ENCODE data around the gene ABCC6. TPM values are rescaled to one million over a fixed set of nuclear protein-coding genes. Genes with fewer than 3 reads are reported as not detected.

The ABCC6 gene
- total and polyA plus RNA-seq, 8 donors = 4.1 to 95.6 (median 11.5) TPM

GRCh38 chr16:16131204-16131603 is 92.1 kb downstream of the ABCC6 start:
- H3K36me3 ChIP-seq = peaks cover 55 to 99% (median 94%) of the 10 kb centered on the region in 4 donors

DNA sequence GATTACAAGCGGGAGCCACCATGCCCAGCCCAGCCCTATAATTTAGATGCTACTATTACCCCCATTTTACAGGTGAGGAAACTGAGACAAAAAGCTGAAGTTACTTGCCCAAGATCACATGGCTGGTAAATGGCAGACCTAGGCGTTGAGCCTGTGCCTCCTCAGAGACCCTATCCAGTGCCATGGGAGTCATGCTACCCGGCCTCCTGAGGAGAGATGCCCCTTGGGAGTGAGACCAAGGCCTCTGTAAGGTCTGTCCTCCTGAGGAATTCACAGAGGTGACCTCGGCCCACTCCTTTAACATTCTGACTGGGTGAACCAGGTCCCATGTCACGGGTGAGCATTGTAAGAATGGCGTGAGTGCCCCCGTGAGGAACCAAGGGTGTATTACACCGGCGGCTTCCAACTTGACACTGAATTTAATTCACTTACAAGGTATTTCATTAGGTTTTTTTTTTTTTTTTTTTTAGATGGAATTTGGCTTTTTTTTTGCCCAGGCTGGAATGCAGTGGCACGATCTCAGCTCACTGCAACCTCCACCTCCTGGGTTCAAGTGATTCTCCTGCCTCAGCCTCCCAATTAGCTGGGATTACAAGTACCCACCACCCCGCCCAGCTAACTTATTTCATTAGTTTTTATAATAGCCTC is 95.7 kb downstream of the ABCC6 start:
- Histone ChIP-seq H3K36me3 (peaks cover 43 to 97% (median 92%) of the 10 kb centered on the region in 4 donors), H3K9me3 (peaks cover 0 to 12% (median 4%) of the 10 kb centered on the region in 4 donors), H3K4me1 (peaks cover 0 to 5% (median 0%) of the 10 kb centered on the region in 4 donors), H3K4me3 (no peak overlapping the region), H3K27ac (peak overlapping the region in 4 of 5 donors; percentile 2 to 74 (median 39)), H3K27me3 (no peaks in the 10 kb centered on the region)
- DNase-seq = peak; percentile 74 to 86
- TF ChIP-seq POLR2A (IDR thresholded peaks at IDR 0.05) = no peak
- TF ChIP-seq CTCF (IDR thresholded peaks at IDR 0.05) = peak in 5 of 7 experiments; percentile 85 to 95 (median 91)
- peak in 1 of 3 donors; percentile 32 for TF ChIP-seq POLR2AphosphoS5 (IDR thresholded peaks at IDR 0.05)
- TF ChIP-seq EP300 (IDR thresholded peaks at IDR 0.05) = no peak
- 26 to 35% (median 32%) methylated on average over 10 to 11 of the region's 11 CpGs for WGBS, 5 donors
- intact Hi-C loops (cut with DNase I; ENCODE audit: low total_unique reads) = loop anchor here (10.0 kb wide), 1 partner anchor 93 kb away; no protein-coding TSS in a partner anchor

More at GRCh38 chr16:16131204-16131603, 92.1 kb downstream of the ABCC6 start:
- Histone ChIP-seq H3K27ac (no peak overlapping the region), H3K27me3 (no peaks in the 10 kb centered on the region), H3K9me3 (no peaks in the 10 kb centered on the region), H3K4me1 (peaks cover 0 to 5% (median 0%) of the 10 kb centered on the region in 4 donors), H3K4me3 (no peak overlapping the region)
- DNase-seq = no peak
- intact Hi-C loops (cut with DNase I; ENCODE audit: low total_unique reads) = no loop called here
- 79 to 96% (median 93%) methylated on average over 3 of the region's 3 CpGs for WGBS, 5 donors
- TF ChIP-seq CTCF (IDR thresholded peaks at IDR 0.05) (no peak), EP300 (IDR thresholded peaks at IDR 0.05) (no peak), POLR2A (IDR thresholded peaks at IDR 0.05) (no peak), POLR2AphosphoS5 (IDR thresholded peaks at IDR 0.05) (no peak)

- TF ChIP-seq EP300 (IDR thresholded peaks at IDR 0.05) (no peak), CTCF (IDR thresholded peaks at IDR 0.05) (no peak), POLR2A (IDR thresholded peaks at IDR 0.05) (no peak), POLR2AphosphoS5 (IDR thresholded peaks at IDR 0.05) (no peak)
- Histone ChIP-seq H3K36me3 (peaks cover 46 to 97% (median 93%) of the 10 kb centered on the region in 4 donors), H3K4me3 (no peak overlapping the region), H3K9me3 (peaks cover 0 to 12% (median 4%) of the 10 kb centered on the region in 4 donors), H3K27ac (peak overlapping the region in 4 of 5 donors; percentile 2 to 74 (median 39)), H3K4me1 (peaks cover 0 to 5% (median 0%) of the 10 kb centered on the region in 4 donors), H3K27me3 (no peaks in the 10 kb centered on the region)
- DNase-seq = no peak
- intact Hi-C loops (cut with DNase I; ENCODE audit: low total_unique reads) = loop anchor here (10.0 kb wide), 1 partner anchor 92 kb away; no protein-coding TSS in a partner anchor
- WGBS, 5 donors = 69 to 76% (median 72%) methylated on average over 10 of the region's 10 CpGs
These were observed 96.4 kb downstream of the ABCC6 start for GRCh38 chr16:16126896-16127295.

DNA sequence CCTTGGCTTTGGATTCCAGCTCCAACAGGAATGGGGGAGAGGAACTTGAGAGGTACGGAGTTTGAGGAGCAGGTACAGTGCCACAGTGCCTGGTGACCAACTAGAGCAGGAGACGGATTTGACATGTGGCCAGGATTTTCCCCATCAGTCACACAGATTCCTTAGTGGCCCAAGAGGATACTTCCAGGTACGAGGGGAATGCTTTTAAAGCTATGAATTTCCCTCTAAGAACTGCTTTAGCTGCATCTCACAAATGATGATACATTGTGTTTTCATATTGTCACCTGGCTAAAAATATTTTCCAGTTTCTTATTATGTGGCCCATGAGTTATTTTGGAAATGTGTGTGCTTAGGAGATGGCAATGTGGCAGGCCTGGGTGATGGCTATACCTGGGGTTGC is 98.3 kb downstream of the ABCC6 start:
- Histone ChIP-seq H3K27ac (peak overlapping the region in 2 of 5 donors; percentile 5 to 74), H3K36me3 (peaks cover 37 to 97% (median 89%) of the 10 kb centered on the region in 4 donors), H3K4me1 (peaks cover 0 to 15% (median 4%) of the 10 kb centered on the region in 4 donors), H3K27me3 (no peaks in the 10 kb centered on the region), H3K4me3 (no peak overlapping the region), H3K9me3 (peaks cover 0 to 12% (median 4%) of the 10 kb centered on the region in 4 donors)
- intact Hi-C loops (cut with DNase I; ENCODE audit: low total_unique reads) = loop anchor here (5.0 to 10.0 kb wide), 2 partner anchors 90 to 248 kb away; no protein-coding TSS in a partner anchor
- no peak for TF ChIP-seq POLR2AphosphoS5 (IDR thresholded peaks at IDR 0.05)
- TF ChIP-seq POLR2A (IDR thresholded peaks at IDR 0.05) = no peak
- TF ChIP-seq EP300 (IDR thresholded peaks at IDR 0.05) = no peak
- no peak for TF ChIP-seq CTCF (IDR thresholded peaks at IDR 0.05)
- WGBS, 5 donors = 97 to 100% (median 98%) methylated on average over 3 of the region's 3 CpGs
- DNase-seq = no peak
